Transverse colon (tissue), 4 donors: Measurements from ENCODE around the gene SLC6A18. TPM values are rescaled to one million over a fixed set of nuclear protein-coding genes. Genes with fewer than 3 reads are reported as not detected.

ENCODE experiments used
- DNase-seq: peaks from one replicate; pipeline ENCODE4 v3.0.0-alpha.2; 2019
- H3K27ac ChIP-seq, 4 donors: fragments of 200-600 bp; sonication (generic); 2 replicates each; pipeline ENCODE4 v1.5.1; 2016 to 2018; ENCODE audit warnings: inconsistent platforms in 4 of 4
- H3K27me3 ChIP-seq: fragments of 200-600 bp; sonication (generic); 2 replicates; pipeline ENCODE4 v1.5.1; 2017; ENCODE audit warnings: inconsistent platforms
- H3K36me3 ChIP-seq, 4 donors: fragments of 200-600 bp; sonication (generic); 2 replicates each; pipeline ENCODE4 v1.5.1; 2017 to 2019; ENCODE audit warnings: inconsistent platforms in 4 of 4
- H3K4me1 ChIP-seq, 4 donors: fragments of 200-600 bp; sonication (generic); 2 replicates each; pipeline ENCODE4 v1.5.1; 2017 to 2020; ENCODE audit warnings: inconsistent platforms in 4 of 4
- H3K4me3 ChIP-seq, 4 donors: fragments of 200-600 bp; sonication (generic); 1 replicate in 1 of 4; 2 replicates in 3 of 4; pipeline versions ENCODE4 v1.5.1 to v1.6.1; 2017 to 2019; ENCODE audit warnings: inconsistent platforms in 4 of 4
- H3K9me3 ChIP-seq, 2 donors: fragments of 200-600 bp; sonication (generic); 2 replicates each; pipeline ENCODE4 v1.5.1; 2017 to 2019; ENCODE audit warnings: inconsistent platforms in 2 of 2
- CTCF ChIP-seq, 5 experiments: fragments of 200-600 bp in 3 of 5; fragments of 450-650 bp in 2 of 5; sonication (generic) in 3 of 5; IDR thresholded peaks; 1 replicate in 2 of 5; 2 replicates in 3 of 5; pipeline ENCODE4 v1.5.1; 2016 to 2017; ENCODE audit warnings: antibody characterized with exemption in 5 of 5, inconsistent platforms in 3 of 5, mild to moderate bottlenecking in 2 of 5, moderate library complexity in 1 of 5
- EP300 ChIP-seq: sonication (generic); formaldehyde crosslinking; IDR thresholded peaks from one replicate; pipeline ENCODE4 v1.6.1; 2017; ENCODE audit warnings: antibody characterized with exemption, low read depth
- POLR2A ChIP-seq: fragments of 450-650 bp; IDR thresholded peaks from one replicate; pipeline ENCODE4 v1.6.1; 2016; ENCODE audit warnings: antibody characterized with exemption, mild to moderate bottlenecking, moderate library complexity
- POLR2AphosphoS5 ChIP-seq, 3 donors: sonication (generic); formaldehyde crosslinking; IDR thresholded peaks; one replicate each; pipeline ENCODE4 v1.6.1; 2016; ENCODE audit warnings: antibody characterized with exemption in 3 of 3
- WGBS, 2 donors: methylation state at CpG; one replicate each; pipeline ENCODE4 v1.1.5; 2018; ENCODE audit warnings: low coverage in 1 of 2; 5-methylcytosine and 5-hydroxymethylcytosine counted together
- in situ Hi-C, 4 donors: fragments of 200-750 bp; cut with MboI; loops; one replicate each; pipeline versions ENCODE4 v1.15.0 to v1.15.1; 2017; ENCODE audit warnings: low sequenced_read_pairs in 3 of 4, low pct_ligation_motif_present in 1 of 4, low pct_unique_long_range_greater_than_20kb in 1 of 4
- intact Hi-C: fragments of 100-400 bp; cut with DNase I; formaldehyde crosslinking; loops from one replicate; pipeline ENCODE4 v1.15.1; 2023; ENCODE audit warnings: low total_unique reads
- total RNA-seq, 4 donors: library from RNA; depleted of rRNA; stranded (reverse); fragments of >200 nt; gene quantifications; one replicate each; pipeline ENCODE4 v1.1.0, GENCODE V29; 2016

The SLC6A18 gene
- total RNA-seq, 4 donors from 2014 or later: not detected

- in situ Hi-C loops (no loop called here), intact Hi-C loops (no loop called here)
- WGBS, 2 donors: 57% methylated on average over 21 of the region's 28 CpGs; no CpG with 5 or more reads in 1 of the 2 donors
- peaks cover 51% of the 10 kb centered on the region for H3K27me3 ChIP-seq
- no peak for DNase-seq
- H3K9me3 ChIP-seq: no peaks in the 10 kb centered on the region
- TF ChIP-seq EP300 (no peak), POLR2AphosphoS5 (IDR thresholded peaks at IDR 0.05) (no peak), CTCF (IDR thresholded peaks at IDR 0.05) (no peak), POLR2A (no peak)
- H3K4me3 ChIP-seq: no peak overlapping the region
- H3K4me1 ChIP-seq: peaks cover 0 to 8% (median 3%) of the 10 kb centered on the region in 4 donors
- no peak overlapping the region for H3K27ac ChIP-seq
- H3K36me3 ChIP-seq: no peaks in the 10 kb centered on the region
Measured at GRCh38 chr5:1200495-1201326, 24.5 kb upstream of the SLC6A18 start.

- WGBS, 2 donors: 58% methylated on average over 34 of the region's 51 CpGs; no CpG with 5 or more reads in 1 of the 2 donors
- H3K9me3 ChIP-seq: no peaks in the 10 kb centered on the region
- H3K36me3 ChIP-seq: no peaks in the 10 kb centered on the region
- H3K27ac ChIP-seq: no peak within 1 kb of the TSS
- peak within 1 kb of the TSS in 1 of 4 donors; percentile 9 for H3K4me3 ChIP-seq
- H3K4me1 ChIP-seq: peaks cover 0 to 8% (median 3%) of the 10 kb centered on the region in 4 donors
- TF ChIP-seq EP300 (no peak), CTCF (IDR thresholded peaks at IDR 0.05) (no peak), POLR2A (peak; percentile 65), POLR2AphosphoS5 (IDR thresholded peaks at IDR 0.05) (peak in 1 of 3 donors; percentile 44)
- in situ Hi-C loops (no loop called here), intact Hi-C loops (no loop called here)
- H3K27me3 ChIP-seq: peaks cover 50% of the 10 kb centered on the region
- no peak for DNase-seq
Measured at GRCh38 chr5:1201327-1202025, 23.7 kb upstream of the SLC6A18 start, which contains the start of gene SLC6A19. Gene SLC6A19, plus strand, starts transcription at chr5:1201595. Its CDS starts 56 bp downstream, at chr5:1201651.

GRCh38 chr5:1202026-1202797 lies 23.0 kb upstream of the SLC6A18 start:
- intact Hi-C loops: no loop called here
- TF ChIP-seq POLR2A (no peak), POLR2AphosphoS5 (IDR thresholded peaks at IDR 0.05) (no peak), EP300 (no peak), CTCF (IDR thresholded peaks at IDR 0.05) (no peak)
- DNase-seq: no peak
- H3K4me3 ChIP-seq: peak overlapping the region in 1 of 4 donors; percentile 9
- WGBS, 2 donors: 68% methylated on average over 23 of the region's 26 CpGs; no CpG with 5 or more reads in 1 of the 2 donors
- no peak overlapping the region for H3K27ac ChIP-seq
- H3K36me3 ChIP-seq: no peaks in the 10 kb centered on the region
- H3K27me3 ChIP-seq: peaks cover 55% of the 10 kb centered on the region
- peaks cover 0 to 8% (median 3%) of the 10 kb centered on the region in 4 donors for H3K4me1 ChIP-seq
- no peaks in the 10 kb centered on the region for H3K9me3 ChIP-seq
- in situ Hi-C loops: no loop called here
